HCT116 (cell line): ENCODE data around the gene NKX2-2. TPM values are rescaled to one million over a fixed set of nuclear protein-coding genes. Genes with fewer than 3 reads are reported as not detected.

Source experiments
- ATAC-seq: fragments of 200-7000 bp; cut with Tn5 transposase; 2 replicates; pipeline ENCODE4 v1.9.1; 2020; ENCODE audit warnings: mild to moderate bottlenecking, moderate library complexity
- BruUV-seq: library from RNA; stranded (reverse); fragments of 400-500 nt; replicated peaks from 2 replicates; lab custom pipeline; 2021; lab: Mats Ljungman, UMichigan
- CTCF ChIA-PET: fragments of 300-600 bp; sonication (Branson Sonifier 250); formaldehyde crosslinking; loops from one replicate; lab custom pipeline; 2021; ENCODE audit warnings: antibody characterized with exemption; lab: Charles Lee
- POLR2A ChIA-PET: fragments of 300-600, 350-600 bp; sonication (Branson Sonifier 250); formaldehyde crosslinking; loops from one replicate; lab custom pipeline; 2021; ENCODE audit warnings: antibody characterized with exemption; lab: Charles Lee
- RAD21 ChIA-PET, 2 experiments: fragments of 300-600 bp; sonication (Branson Sonifier 250); formaldehyde crosslinking; loops; one replicate each; lab custom pipeline; 2023; ENCODE audit warnings: low total read pairs in 2 of 2; ENCODE audit not compliant: uncharacterized antibody in 2 of 2, unreplicated experiment in 2 of 2, low non-redundant PET in 1 of 2; lab: Charles Lee
- DNase-seq: peaks from one replicate; pipeline ENCODE4 v3.0.0-alpha.2; 2010; ENCODE audit warnings: low read depth, low spot score
- H2AFZ ChIP-seq: fragments of 200-600 bp; shearing (Covaris generic), sonication (generic); 2 replicates; pipeline ENCODE4 v1.6.1; 2017; ENCODE audit warnings: low read depth, mixed run types, mixed read lengths, antibody characterized with exemption, low read length; ENCODE audit not compliant: poor library complexity, severe bottlenecking
- H3K27ac ChIP-seq: 2 replicates; pipeline ENCODE4 v1.5.1; 2012; ENCODE audit warnings: low read depth, low read length
- H3K27me3 ChIP-seq: fragments of 200-600 bp; sonication (generic); 2 replicates; pipeline ENCODE4 v1.6.1; 2016; ENCODE audit warnings: mixed run types, low read length, mixed read lengths; ENCODE audit not compliant: insufficient read depth
- H3K36me3 ChIP-seq, 2 experiments: fragments of 200-500 bp in 1 of 2; fragments of 200-600 bp in 1 of 2; sonication (Bioruptor generic) in 1 of 2; sonication (generic) in 1 of 2; 2 replicates each; pipeline versions ENCODE4 v1.5.1 to v1.6.1; 2014 to 2016; ENCODE audit warnings: low read length in 2 of 2, inconsistent platforms in 1 of 2, mixed read lengths in 1 of 2, mixed run types in 1 of 2; ENCODE audit not compliant: insufficient read depth in 2 of 2, control insufficient read depth in 1 of 2
- H3K4me1 ChIP-seq, 2 experiments: fragments of 200-600 bp in 1 of 2; sonication (generic) in 1 of 2; 2 replicates each; pipeline versions ENCODE4 v1.5.1 to v1.6.1; 2012 to 2017; ENCODE audit warnings: low read length in 2 of 2, inconsistent platforms in 1 of 2, mild to moderate bottlenecking in 1 of 2, mixed read lengths in 1 of 2, mixed run types in 1 of 2, moderate library complexity in 1 of 2; ENCODE audit not compliant: insufficient read depth in 2 of 2, control insufficient read depth in 1 of 2
- H3K4me2 ChIP-seq: fragments of 200-600 bp; sonication (generic); 2 replicates; pipeline ENCODE4 v1.6.1; 2017; ENCODE audit warnings: mixed run types, low read length, mixed read lengths
- H3K4me3 ChIP-seq, 2 experiments: fragments of 200-600 bp in 1 of 2; sonication (generic) in 1 of 2; replicated peaks in 1 of 2; 2 replicates each; pipeline ENCODE4 v1.5.1; 2011 to 2016; ENCODE audit warnings: low read length in 2 of 2, control low read depth in 1 of 2, low read depth in 1 of 2, mild to moderate bottlenecking in 1 of 2, mixed read lengths in 1 of 2, mixed run types in 1 of 2
- H3K79me2 ChIP-seq: fragments of 200-600 bp; sonication (generic); 2 replicates; pipeline ENCODE4 v1.6.1; 2017; ENCODE audit warnings: mild to moderate bottlenecking, mixed run types, low read length, moderate library complexity, mixed read lengths; ENCODE audit not compliant: insufficient read depth
- H3K9ac ChIP-seq: fragments of 200-600 bp; sonication (generic); 2 replicates; pipeline ENCODE4 v1.6.1; 2016; ENCODE audit warnings: low read length, mixed read lengths
- H3K9me2 ChIP-seq: fragments of 200-600 bp; sonication (generic), shearing (Covaris generic); 2 replicates; pipeline ENCODE4 v1.6.1; 2017; ENCODE audit warnings: mixed run types, mild to moderate bottlenecking, moderate library complexity; ENCODE audit not compliant: insufficient read depth
- H3K9me3 ChIP-seq, 2 experiments: fragments of 200-500 bp in 1 of 2; fragments of 200-600 bp in 1 of 2; sonication (Bioruptor generic) in 1 of 2; sonication (generic) in 1 of 2; 2 replicates each; pipeline ENCODE4 v1.6.1; 2014 to 2017; ENCODE audit warnings: low read length in 2 of 2, mixed read lengths in 2 of 2, inconsistent platforms in 1 of 2, low read depth in 1 of 2, mild to moderate bottlenecking in 1 of 2, mixed run types in 1 of 2, moderate library complexity in 1 of 2; ENCODE audit not compliant: control insufficient read depth in 1 of 2, insufficient read depth in 1 of 2
- H4K20me1 ChIP-seq: fragments of 200-600 bp; sonication (generic), shearing (Covaris generic); 2 replicates; pipeline ENCODE4 v1.6.1; 2017; ENCODE audit warnings: mixed run types, mild to moderate bottlenecking, moderate library complexity; ENCODE audit not compliant: insufficient read depth
- CBX3 ChIP-seq: IDR thresholded peaks from 2 replicates; pipeline ENCODE4 v1.6.1; 2012; ENCODE audit warnings: low read depth
- CEBPB ChIP-seq: IDR thresholded peaks from 2 replicates; pipeline ENCODE4 v1.6.1; 2012; ENCODE audit warnings: low read depth
- EGR1 ChIP-seq: IDR thresholded peaks from 2 replicates; pipeline ENCODE4 v1.6.1; 2012; ENCODE audit warnings: low read depth
- FOSL1 ChIP-seq: IDR thresholded peaks from 2 replicates; pipeline ENCODE4 v1.6.1; 2012; ENCODE audit warnings: low read depth
- JUND ChIP-seq: IDR thresholded peaks from 2 replicates; pipeline ENCODE4 v1.6.1; 2012
- POLR2AphosphoS5 ChIP-seq: IDR thresholded peaks from 2 replicates; pipeline ENCODE4 v1.6.1; 2011; ENCODE audit warnings: mild to moderate bottlenecking, low read depth, low read length, moderate library complexity
- RAD21 ChIP-seq: IDR thresholded peaks from 2 replicates; pipeline ENCODE4 v1.6.1; 2012; ENCODE audit warnings: low read depth, mild to moderate bottlenecking
- YY1 ChIP-seq: IDR thresholded peaks from 2 replicates; pipeline ENCODE4 v1.6.1; 2011; ENCODE audit warnings: low read length, low read depth, moderate library complexity, mild to moderate bottlenecking; ENCODE audit not compliant: insufficient replicate concordance; ENCODE audit errors: extremely low read depth
- intact Hi-C: fragments of 100-400 bp; cut with micrococcal nuclease; formaldehyde crosslinking; loops from 2 replicates; pipeline ENCODE4 v1.10.0; 2022
- total RNA-seq: library from RNA; stranded (reverse); gene quantifications from one replicate; pipeline ENCODE4 v1.2.1, GENCODE V29; 2021; ENCODE audit not compliant: unreplicated experiment
- TF ChIP-seq, protein P1 (sequence below): IDR thresholded peaks from 2 replicates; pipeline ENCODE4 v1.6.1; 2012
- TF ChIP-seq, protein P2 (sequence below), 3 experiments: fragments of 200-600 bp in 1 of 3; sonication (generic) in 1 of 3; IDR thresholded peaks in 2 of 3; conservative IDR thresholded peaks in 1 of 3; 2 replicates each; pipeline ENCODE4 v1.5.1; 2012 to 2017; ENCODE audit warnings: low read depth in 2 of 3, low read length in 2 of 3, antibody characterized with exemption in 1 of 3, borderline replicate concordance in 1 of 3, control low read depth in 1 of 3, mild to moderate bottlenecking in 1 of 3, mixed read lengths in 1 of 3, mixed run types in 1 of 3, moderate library complexity in 1 of 3; ENCODE audit not compliant: insufficient read depth in 1 of 3

The NKX2-2 gene
- total RNA-seq, 1 experiment from 2014 or later, result not detected

DNA sequence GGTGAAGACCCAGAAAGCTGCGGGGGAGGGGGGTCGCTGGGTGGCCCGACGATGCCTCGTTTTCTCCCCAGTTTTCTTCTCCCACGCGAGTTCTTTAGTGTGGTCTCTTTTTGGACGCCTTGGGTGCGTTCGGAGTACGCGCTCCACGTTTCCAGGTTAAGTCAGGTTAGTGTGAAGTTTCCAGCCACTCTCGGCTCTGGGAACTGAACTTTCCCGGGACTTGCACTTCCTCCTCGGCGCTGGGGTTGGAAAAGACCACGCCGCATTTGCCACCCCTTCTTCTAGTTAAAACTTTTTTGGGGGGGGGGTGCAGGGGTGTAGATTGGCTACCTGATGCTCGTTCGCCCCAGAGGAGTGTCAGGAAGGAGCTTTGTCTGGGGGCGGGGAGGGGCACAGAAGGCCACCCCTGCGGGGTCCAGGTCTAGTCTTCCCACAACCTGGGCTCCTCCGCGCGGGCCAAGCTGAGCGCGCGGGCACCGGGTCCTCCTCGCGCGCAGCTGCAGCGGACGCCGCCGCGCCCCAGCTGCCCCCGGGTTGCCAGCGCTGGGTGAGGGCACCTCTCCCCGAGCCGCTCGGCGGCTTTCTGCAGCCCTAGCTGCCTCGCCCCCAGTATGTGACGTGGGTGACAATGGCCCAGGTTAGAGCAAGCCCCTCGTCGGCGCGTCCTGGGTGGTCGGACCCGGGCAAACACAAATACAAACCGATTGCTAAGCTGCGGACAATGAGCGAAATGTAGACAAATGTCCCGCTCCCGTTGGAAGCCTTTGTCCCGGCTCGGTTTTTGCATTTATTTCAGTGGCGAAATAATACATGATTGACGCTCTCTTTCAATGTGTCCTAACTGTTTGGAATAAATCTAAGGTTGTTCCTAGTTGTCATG is 1.7 kb upstream of the NKX2-2 start:
- ATAC-seq, result no peak
- H3K9me3 ChIP-seq, result no peaks in the 10 kb centered on the region
- H3K4me3 ChIP-seq, result no peak overlapping the region
- H3K27me3 ChIP-seq, result no peaks in the 10 kb centered on the region
- RAD21 ChIA-PET, result no interaction called here
- H3K79me2 ChIP-seq, result no peaks in the 10 kb centered on the region
- no peak overlapping the region for H3K4me2 ChIP-seq
- H4K20me1 ChIP-seq, result no peaks in the 10 kb centered on the region
- no peak for TF ChIP-seq RAD21
- TF ChIP-seq YY1, result no peak
- no peak for TF ChIP-seq FOSL1
- TF ChIP-seq POLR2AphosphoS5, result no peak
- no TSS peak for BruUV-seq
- no peak for DNase-seq
- POLR2A ChIA-PET, result no interaction called here
- intact Hi-C loops, result no loop called here
- no peak overlapping the region for H3K9ac ChIP-seq
- H3K36me3 ChIP-seq, result no peaks in the 10 kb centered on the region
- H3K27ac ChIP-seq, result no peak overlapping the region
- no peak overlapping the region for H2AFZ ChIP-seq
- H3K9me2 ChIP-seq, result no peaks in the 10 kb centered on the region
- CTCF ChIA-PET, result no interaction called here
- no peaks in the 10 kb centered on the region for H3K4me1 ChIP-seq

DNA sequence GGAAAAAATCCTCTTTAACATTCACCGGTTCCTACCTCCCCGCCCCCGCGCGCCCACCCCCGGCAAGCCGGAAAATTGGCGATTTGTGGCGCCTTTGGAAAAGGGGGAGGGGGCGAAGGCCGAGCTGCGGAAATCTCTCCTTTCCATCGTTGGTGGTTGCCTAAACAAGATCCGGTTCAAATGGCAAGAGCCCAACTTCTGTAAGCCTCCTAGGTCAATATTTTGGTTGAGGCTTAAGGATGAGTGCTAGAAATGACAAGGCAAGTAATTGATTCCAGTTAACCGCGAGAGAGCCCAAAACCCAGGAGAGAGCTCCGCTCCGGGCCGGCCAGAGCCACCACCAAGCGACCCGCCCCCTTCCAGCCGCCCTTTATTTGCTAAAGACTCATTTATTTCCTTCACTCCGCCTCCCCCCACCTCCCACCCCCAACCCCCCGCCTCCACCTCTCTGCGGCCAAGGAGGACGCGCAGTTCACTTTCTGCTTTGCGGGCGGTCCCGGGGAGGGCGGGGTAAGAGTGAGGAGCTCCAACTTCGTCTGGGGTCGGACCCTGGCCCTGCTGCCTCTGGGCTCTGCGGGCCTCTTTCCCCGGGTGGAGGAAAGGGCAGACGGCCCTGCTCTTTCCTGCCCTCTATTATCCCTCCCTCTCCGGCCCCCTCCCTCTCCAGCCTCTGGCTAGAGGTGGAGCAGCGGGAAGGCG is 838 bp upstream of the NKX2-2 start:
- TF ChIP-seq RAD21 (no peak), CBX3 (no peak), CEBPB (no peak), EGR1 (no peak), JUND (no peak)
- TF ChIP-seq, protein P1, sequence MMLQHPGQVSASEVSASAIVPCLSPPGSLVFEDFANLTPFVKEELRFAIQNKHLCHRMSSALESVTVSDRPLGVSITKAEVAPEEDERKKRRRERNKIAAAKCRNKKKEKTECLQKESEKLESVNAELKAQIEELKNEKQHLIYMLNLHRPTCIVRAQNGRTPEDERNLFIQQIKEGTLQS, result no peak
- TF ChIP-seq, protein P2, sequence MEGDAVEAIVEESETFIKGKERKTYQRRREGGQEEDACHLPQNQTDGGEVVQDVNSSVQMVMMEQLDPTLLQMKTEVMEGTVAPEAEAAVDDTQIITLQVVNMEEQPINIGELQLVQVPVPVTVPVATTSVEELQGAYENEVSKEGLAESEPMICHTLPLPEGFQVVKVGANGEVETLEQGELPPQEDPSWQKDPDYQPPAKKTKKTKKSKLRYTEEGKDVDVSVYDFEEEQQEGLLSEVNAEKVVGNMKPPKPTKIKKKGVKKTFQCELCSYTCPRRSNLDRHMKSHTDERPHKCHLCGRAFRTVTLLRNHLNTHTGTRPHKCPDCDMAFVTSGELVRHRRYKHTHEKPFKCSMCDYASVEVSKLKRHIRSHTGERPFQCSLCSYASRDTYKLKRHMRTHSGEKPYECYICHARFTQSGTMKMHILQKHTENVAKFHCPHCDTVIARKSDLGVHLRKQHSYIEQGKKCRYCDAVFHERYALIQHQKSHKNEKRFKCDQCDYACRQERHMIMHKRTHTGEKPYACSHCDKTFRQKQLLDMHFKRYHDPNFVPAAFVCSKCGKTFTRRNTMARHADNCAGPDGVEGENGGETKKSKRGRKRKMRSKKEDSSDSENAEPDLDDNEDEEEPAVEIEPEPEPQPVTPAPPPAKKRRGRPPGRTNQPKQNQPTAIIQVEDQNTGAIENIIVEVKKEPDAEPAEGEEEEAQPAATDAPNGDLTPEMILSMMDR (IDR thresholded peaks at IDR 0.05 in 2 of 3, conservative IDR thresholded peaks at IDR 0.05 in 1 of 3; ENCODE audit: borderline replicate concordance in 1 of 3, insufficient read depth in 1 of 3, low read depth in 2 of 3, low read length in 2 of 3), result no peak
- Histone ChIP-seq H3K9me3 (no peaks in the 10 kb centered on the region), H2AFZ (no peak overlapping the region), H3K27me3 (no peaks in the 10 kb centered on the region), H3K4me3 (no peak overlapping the region), H3K79me2 (no peaks in the 10 kb centered on the region), H4K20me1 (no peaks in the 10 kb centered on the region), H3K9me2 (no peaks in the 10 kb centered on the region), H3K9ac (no peak overlapping the region), H3K4me1 (no peaks in the 10 kb centered on the region), H3K27ac (no peak overlapping the region), H3K4me2 (no peak overlapping the region), H3K36me3 (no peaks in the 10 kb centered on the region)
- DNase-seq, result no peak
- ChIA-PET RAD21 (no interaction called here), POLR2A (no interaction called here), CTCF (no interaction called here)
- no TSS peak for BruUV-seq
- intact Hi-C loops, result no loop called here
- ATAC-seq, result no peak
